Activated T-cell treated with anti-CD3 and anti-CD28 coated beads, Interleukin-2, amount 50 U/mL, for 48 hours (primary cell): ENCODE results near the gene IL4.
A peak's percentile ranks its signal among the peaks of the same experiment; 100 is the strongest.
"Not testable (repeated sequence)": the region's sequence is repeated elsewhere in the genome, so short reads cannot be mapped to it uniquely, and the experiment has no call there.

Source experiments
- DNase-seq, 2 experiments: peaks; one replicate each; pipeline ENCODE4 v3.0.0-alpha.2; 2020

Gene IL4

DNA sequence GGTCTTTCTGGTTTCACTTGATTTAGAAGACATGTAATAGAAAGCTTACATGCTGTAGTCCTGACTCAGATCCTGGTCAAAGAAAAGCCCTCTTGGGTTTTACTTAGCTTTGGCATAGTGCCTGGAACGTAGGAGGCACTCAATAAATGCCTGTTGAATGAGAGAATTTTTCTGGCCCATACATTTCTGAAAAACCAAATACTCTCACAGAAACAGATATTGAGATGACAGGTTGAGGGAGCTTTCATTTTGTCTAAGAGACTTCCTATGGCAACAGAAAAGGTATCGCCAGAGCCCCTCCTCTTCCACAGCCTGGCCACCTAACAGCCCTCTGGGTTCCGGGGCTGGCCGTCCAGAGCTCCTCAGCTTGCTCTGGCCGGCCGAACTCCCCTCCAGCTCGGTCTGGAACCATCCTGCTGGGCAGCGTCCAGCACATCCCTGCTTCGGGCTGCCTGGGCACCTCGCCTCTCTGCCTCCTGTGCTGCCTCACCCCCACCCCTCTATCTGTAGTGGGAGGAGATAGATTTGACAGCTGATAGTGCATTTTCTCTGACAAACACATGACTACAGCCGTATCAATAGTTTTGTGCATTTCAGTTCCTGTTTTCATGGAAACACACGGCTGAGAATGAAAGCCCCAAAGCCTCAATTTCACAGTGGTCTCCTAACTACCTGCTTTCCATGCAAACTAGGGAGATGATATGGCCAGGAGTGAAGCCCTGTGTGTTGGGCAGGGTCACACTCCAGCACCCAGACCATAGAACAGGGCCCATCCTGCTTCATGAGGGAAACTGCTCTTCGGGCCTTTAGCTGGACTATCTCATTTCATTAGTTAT lies 1.1 kb downstream of the IL4 start:
- DNase-seq = peak in 1 of 2 experiments; percentile 52

DNA sequence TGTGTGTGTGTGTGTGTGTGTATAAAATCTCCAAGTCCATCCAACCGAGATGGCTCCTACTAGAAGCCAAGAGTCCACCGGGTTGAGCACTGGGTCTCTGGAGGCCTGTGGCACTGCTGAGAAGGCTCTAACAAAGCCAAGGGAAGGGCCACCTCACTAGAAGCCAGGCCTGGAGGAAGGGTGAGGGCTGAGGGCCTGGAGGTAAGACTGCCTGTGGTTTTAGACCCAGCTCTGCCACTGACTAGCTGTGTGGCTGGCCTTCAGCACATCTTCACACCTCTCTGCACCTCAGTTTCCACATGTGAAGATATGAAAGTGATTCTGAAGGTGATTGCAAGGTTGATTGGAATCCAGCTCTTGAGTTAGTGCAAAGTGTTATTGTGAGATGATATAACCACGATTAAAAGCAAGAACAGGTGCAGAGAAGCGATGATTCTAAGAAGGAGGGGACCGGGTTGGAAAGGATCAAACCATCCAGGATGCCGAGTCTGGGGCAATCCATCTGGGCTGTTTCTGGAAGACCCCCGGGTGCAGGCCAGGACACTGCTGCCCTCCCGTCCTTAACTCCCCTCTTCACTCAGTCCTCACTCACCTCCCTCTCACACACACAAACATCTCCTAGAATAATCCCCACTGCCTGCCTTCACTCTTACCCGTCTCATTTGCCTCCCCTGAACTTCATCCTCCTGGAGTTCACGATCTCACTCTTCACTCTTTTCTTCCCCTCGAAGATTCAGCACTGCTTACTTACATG lies 2.3 kb downstream of the IL4 start:
- DNase-seq = no peak

DNA sequence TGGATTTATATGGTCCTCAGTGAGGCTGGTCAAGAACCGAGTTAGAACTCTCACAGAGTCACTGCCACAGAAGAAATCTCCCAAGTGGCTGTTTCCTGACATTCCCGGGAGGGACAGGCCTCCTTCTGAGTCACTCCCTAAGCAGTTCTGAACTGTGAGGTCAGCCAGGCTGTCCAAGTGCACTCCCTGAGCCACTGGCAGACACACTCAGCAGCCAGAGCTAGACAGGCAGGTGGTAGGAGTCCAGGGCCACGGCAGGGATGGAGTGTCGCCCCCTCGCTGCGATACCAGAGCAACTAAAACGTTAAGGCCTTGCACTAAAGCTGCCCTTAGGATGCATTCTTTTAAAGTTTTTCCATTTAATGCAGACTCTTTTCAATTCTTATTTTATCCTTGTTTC lies 3.4 kb downstream of the IL4 start:
- no peak for DNase-seq

GRCh38 chr5:132677682-132678400 lies 4.1 kb downstream of the IL4 start:
- DNase-seq = no peak

DNA sequence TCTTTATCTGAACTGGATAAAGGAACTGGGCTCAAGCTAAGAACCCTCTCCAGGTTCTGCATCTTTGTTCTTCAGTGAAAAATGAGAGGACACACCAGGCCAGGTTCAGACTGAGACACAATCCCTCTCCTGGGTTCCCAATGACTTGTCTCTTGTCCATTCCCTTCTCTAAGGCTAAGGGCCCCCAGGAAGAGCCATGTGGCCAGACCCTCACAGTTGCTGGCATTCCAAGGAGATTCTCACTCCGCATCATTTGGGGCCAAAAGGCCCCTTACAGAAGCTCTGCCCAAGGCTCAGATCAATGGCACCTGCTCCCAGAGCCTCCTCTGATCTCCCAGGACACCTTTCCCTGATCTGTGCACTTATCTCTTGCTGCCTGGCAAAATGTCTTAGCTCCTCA lies 4.9 kb downstream of the IL4 start:
- DNase-seq = no peak

- no peak for DNase-seq
Observed at GRCh38 chr5:132679166-132679565, 5.4 kb downstream of the IL4 start.

GRCh38 chr5:132679717-132680380 lies 6.1 kb downstream of the IL4 start:
- no peak for DNase-seq

DNA sequence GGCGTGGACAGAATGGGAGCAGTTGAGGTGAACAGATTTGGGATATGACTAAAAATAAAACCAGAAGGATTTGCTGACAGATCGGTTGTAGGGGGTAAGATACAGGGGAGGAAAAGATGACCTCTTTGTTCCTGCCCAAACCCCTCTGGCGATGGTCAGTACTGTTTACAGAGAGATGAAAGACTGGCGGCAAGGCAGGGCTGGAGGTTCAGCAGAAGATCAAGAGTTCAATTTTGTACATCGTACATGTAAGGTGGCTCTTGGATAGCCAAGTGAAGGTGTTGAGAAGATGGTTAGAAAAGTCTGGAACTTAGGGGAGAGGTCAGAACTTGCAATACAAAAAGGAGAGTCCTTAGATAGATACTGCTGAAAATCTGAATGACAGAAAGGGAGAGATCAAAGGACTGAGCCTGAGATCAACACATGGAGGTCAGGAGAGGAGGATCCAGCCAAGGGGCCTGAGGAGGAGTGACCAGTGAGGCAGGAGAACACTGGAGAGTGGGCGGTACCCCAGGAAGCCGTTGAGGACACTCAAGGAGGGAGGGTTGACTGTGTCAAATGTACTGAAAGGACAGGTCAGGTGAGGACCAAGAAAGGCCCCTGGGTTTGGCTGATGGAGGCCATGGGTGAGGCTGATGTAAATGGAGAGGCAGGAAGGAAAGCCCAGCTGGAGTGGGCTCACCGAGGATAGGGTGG lies 7.1 kb downstream of the IL4 start:
- DNase-seq = no peak

DNA sequence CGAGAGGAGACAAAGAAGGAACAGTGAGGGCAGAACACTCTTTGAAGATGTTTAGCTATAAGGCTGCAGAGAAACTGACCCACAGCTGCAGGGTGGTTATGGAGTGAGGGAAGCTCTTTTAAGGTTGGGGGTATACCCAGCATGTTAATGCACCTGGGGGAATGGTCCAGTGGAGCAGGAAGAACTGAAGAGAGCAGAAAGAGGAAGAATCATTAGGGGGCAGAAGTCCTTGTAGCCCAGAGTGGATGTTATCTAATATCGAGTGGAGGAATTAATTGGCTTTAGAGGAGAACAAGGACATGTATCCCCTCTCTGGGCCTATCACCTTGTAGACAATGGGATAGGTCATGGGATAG lies 7.7 kb downstream of the IL4 start:
- DNase-seq = no peak

GRCh38 chr5:132681983-132682382 lies 8.2 kb downstream of the IL4 start:
- no peak for DNase-seq

GRCh38 chr5:132684491-132684890 lies 10.7 kb downstream of the IL4 start:
- no peak for DNase-seq

- DNase-seq = no peak
Observed at GRCh38 chr5:132684922-132685720, 11.3 kb downstream of the IL4 start.

DNA sequence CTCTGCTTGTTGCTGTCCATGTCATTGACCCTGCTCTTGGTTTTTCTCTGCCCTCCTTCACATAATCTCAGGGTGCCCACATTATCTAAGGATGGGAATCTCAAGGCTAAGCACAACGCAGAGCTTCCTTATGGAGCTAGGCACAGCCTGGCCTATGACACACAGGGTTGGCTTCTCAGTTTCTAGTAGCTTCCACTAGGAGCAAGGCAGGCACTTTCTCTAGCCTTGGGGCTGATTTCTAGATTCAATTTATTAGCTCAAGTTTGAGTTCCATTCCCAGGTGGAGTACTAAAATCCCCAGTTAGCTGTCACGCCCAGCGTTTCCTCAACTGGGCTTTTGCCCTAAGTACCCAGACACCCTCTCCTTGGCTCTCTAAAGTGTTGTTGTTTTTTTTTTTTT lies 12.4 kb downstream of the IL4 start:
- no peak for DNase-seq

GRCh38 chr5:132687995-132688394 lies 14.2 kb downstream of the IL4 start:
- DNase-seq = peak in 1 of 2 experiments; percentile 50

GRCh38 chr5:132688536-132689339 lies 14.9 kb downstream of the IL4 start:
- no peak for DNase-seq

GRCh38 chr5:132689513-132689912 lies 15.7 kb downstream of the IL4 start:
- no peak for DNase-seq

- no peak for DNase-seq
Observed at GRCh38 chr5:132690156-132690555, 16.4 kb downstream of the IL4 start.

GRCh38 chr5:132691755-132692631 lies 18.2 kb downstream of the IL4 start:
- DNase-seq = not testable (repeated sequence)

GRCh38 chr5:132692632-132692967 lies 18.8 kb downstream of the IL4 start:
- no peak for DNase-seq

DNA sequence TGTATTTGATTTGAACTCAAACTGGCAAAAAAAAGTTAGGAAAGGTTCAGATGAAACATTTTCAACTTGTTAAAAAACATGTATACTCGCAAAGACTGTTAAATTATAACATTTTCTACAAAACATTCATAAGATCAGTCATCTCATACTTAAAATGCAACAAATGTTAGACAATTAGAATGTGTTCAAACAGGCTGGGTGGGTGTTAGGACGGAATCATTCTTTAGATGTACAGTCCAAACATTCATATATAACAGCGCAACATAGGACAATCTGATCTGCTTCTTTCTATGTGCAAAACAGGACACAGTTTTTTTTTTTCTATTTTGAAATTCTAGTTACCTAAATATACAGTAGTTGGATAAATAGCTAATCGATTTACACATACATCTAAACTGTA lies 22.2 kb downstream of the IL4 start:
- no peak for DNase-seq
